ENCODE results near the gene ROBO2. TPM values are rescaled to one million over a fixed set of nuclear protein-coding genes. Genes with fewer than 3 reads are reported as not detected.

ROBO2 gene
- polyA plus RNA-seq, 1 experiment, result 1.6 TPM

DNA sequence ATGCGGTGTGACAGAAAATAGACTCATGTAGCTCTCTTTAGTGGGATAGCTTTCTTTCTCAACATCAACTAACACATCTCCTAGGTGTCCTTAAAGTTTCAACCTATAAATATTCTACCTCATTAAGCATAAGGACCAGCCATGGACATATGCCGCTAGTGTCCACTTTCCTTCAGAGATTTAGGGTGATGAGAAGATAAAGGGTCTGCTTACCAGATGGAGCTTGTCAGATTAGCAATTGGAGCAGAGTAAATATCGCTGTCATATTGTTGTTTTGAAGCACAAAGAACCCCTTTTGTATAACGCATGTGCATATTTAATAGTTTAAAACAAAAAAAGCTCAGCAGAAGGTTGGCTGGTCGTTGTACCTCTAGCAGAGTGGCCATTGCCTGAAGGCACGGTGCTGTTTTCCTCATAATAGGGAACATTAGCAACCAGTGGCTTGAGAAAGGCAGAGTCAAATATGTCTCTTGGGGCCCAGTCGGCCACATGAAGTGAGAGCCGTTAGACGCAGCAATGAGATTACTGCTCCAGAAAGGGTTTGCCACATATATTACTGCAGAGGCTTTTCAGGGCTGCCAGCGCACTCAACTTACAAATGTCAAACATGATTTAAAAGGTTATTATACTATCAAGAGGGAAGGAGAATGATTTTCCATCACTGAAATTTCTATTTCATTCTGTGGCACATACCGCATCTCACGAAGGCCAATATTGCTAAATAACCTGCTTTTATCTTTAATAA, 264.2 kb downstream of the ROBO2 start:
- no peaks in the 10 kb centered on the region for H3K36me3 ChIP-seq (ENCODE audit: control insufficient read depth, insufficient read depth, low read length)
- H3K27me3 ChIP-seq (ENCODE audit: control insufficient read depth, insufficient read depth, low read length), result no peaks in the 10 kb centered on the region
- H3K4me3 ChIP-seq (ENCODE audit: low read depth, low read length), result no peak overlapping the region
- ChIA-PET CTCF (interaction anchor here (0.9 kb wide), 1 partner anchor 22 kb away, joined by 3 read pairs; no protein-coding TSS in a partner anchor), POLR2A (no interaction called here)
- TF ChIP-seq, protein P1, sequence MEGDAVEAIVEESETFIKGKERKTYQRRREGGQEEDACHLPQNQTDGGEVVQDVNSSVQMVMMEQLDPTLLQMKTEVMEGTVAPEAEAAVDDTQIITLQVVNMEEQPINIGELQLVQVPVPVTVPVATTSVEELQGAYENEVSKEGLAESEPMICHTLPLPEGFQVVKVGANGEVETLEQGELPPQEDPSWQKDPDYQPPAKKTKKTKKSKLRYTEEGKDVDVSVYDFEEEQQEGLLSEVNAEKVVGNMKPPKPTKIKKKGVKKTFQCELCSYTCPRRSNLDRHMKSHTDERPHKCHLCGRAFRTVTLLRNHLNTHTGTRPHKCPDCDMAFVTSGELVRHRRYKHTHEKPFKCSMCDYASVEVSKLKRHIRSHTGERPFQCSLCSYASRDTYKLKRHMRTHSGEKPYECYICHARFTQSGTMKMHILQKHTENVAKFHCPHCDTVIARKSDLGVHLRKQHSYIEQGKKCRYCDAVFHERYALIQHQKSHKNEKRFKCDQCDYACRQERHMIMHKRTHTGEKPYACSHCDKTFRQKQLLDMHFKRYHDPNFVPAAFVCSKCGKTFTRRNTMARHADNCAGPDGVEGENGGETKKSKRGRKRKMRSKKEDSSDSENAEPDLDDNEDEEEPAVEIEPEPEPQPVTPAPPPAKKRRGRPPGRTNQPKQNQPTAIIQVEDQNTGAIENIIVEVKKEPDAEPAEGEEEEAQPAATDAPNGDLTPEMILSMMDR (IDR thresholded peaks at IDR 0.05; ENCODE audit: insufficient read depth, low read depth, low read length), result no peak
- DNase-seq (ENCODE audit: low read depth), result no peak

DNA sequence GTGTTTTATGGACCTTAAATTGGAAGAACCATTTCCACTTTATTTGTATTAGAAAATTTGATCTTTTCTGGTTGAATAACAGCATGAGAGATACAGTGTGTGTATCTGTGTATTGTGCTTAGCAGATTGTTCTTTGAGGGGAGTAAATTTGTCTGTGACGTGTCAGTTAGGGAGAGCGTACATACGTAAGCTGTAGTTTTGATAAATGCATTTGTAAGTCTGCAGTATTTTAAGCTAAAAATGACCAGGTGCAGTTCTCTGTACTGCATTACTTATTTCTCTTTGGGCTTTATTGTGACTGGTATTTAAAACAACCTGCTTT, 264.8 kb downstream of the ROBO2 start:
- Histone ChIP-seq H3K27me3 (ENCODE audit: control insufficient read depth, insufficient read depth, low read length) (no peaks in the 10 kb centered on the region), H3K36me3 (ENCODE audit: control insufficient read depth, insufficient read depth, low read length) (no peaks in the 10 kb centered on the region), H3K4me3 (ENCODE audit: low read depth, low read length) (no peak overlapping the region)
- ChIA-PET POLR2A (no interaction called here), CTCF (interaction anchor here (0.9 kb wide), 1 partner anchor 21 kb away, joined by 3 read pairs; no protein-coding TSS in a partner anchor)
- DNase-seq (ENCODE audit: low read depth), result no peak
- TF ChIP-seq, protein P1 (IDR thresholded peaks at IDR 0.05; ENCODE audit: insufficient read depth, low read depth, low read length), result no peak

DNA sequence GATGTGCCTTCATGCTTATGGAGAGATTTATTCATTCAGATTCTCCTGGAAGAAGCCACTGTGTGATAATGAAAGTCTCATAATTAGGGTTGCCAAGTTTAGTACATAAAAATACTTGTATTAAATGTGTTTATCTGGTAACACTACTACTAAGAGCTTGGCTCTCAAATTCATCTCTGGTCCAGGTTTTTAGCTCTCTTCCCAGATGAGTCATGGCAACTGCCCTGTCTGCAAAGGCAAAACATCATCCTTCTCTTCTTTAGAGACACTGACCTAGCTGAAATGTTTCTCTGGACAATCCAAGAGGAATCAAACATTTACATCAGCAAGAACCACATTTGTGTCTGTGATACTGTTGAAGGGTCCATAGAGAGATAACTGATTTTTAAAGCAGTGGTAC, 269.6 kb downstream of the ROBO2 start:
- POLR2A ChIA-PET, result no interaction called here
- TF ChIP-seq, protein P1 (IDR thresholded peaks at IDR 0.05; ENCODE audit: insufficient read depth, low read depth, low read length), result no peak
- DNase-seq (ENCODE audit: low read depth), result no peak

DNA sequence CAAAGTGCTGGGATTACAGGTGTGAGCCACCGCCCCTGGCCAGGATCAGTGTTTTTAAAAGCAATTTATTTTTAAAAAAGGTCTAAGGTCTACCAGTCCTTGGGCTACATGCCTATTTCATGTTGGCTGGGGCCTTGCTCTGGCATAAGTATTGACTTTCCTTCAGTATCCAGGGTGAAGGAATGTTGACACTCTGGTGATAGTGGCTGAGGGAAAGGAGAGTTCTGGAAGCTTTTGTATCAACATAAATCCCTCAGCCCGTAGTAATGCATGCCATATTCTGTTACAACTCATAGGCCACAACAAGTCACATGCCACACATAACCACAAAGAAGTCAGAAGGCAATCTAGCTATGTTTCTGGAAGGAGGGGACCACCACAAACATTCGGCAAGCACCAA, 273.9 kb downstream of the ROBO2 start:
- CTCF ChIA-PET, result no interaction called here
- no peaks in the 10 kb centered on the region for H3K36me3 ChIP-seq (ENCODE audit: control insufficient read depth, insufficient read depth, low read length)
- no peak overlapping the region for H3K4me3 ChIP-seq (ENCODE audit: low read depth, low read length)
- POLR2A ChIA-PET, result no interaction called here
- no peak for DNase-seq (ENCODE audit: low read depth)
- TF ChIP-seq, protein P1 (IDR thresholded peaks at IDR 0.05; ENCODE audit: insufficient read depth, low read depth, low read length), result no peak
- H3K27me3 ChIP-seq (ENCODE audit: control insufficient read depth, insufficient read depth, low read length), result no peaks in the 10 kb centered on the region

More for the DNA sequence above, 269.6 kb downstream of the ROBO2 start:
- CTCF ChIA-PET, result interaction anchor here (0.5 to 1.0 kb wide), 2 partner anchors 11 to 183 kb away, joined by 3 to 4 read pairs; no protein-coding TSS in a partner anchor
- Histone ChIP-seq H3K36me3 (ENCODE audit: control insufficient read depth, insufficient read depth, low read length) (no peaks in the 10 kb centered on the region), H3K27me3 (ENCODE audit: control insufficient read depth, insufficient read depth, low read length) (no peaks in the 10 kb centered on the region), H3K4me3 (ENCODE audit: low read depth, low read length) (no peak overlapping the region)

DNA sequence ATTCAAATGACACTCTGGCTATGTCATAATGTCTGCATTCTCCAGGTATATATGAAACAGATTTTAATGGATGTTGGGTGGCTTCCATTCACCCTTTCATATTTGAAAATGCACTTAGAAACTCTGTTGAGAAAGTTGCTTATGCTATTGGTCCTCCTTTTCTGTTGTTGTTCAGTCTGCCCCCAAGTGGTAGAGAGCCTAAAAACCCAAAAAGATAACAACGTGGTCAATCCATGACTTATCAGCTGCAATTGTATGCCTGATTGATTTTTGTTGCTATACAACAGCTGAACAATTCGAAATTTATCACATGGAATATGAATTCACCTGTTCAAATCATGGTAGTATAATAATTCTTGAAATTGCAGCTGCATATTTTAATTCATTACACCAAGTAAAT, 279.8 kb downstream of the ROBO2 start:
- ChIA-PET CTCF (interaction anchor here (0.7 to 2.0 kb wide), 5 partner anchors 9 to 53 kb away, joined by 3 to 8 read pairs (median 4); no protein-coding TSS in a partner anchor), POLR2A (no interaction called here)
- TF ChIP-seq, protein P1 (IDR thresholded peaks at IDR 0.05; ENCODE audit: insufficient read depth, low read depth, low read length), result peak; percentile 31; the same call in 1 of the 2 replicates
- DNase-seq (ENCODE audit: low read depth), result no peak
- Histone ChIP-seq H3K27me3 (ENCODE audit: control insufficient read depth, insufficient read depth, low read length) (no peaks in the 10 kb centered on the region), H3K4me3 (ENCODE audit: low read depth, low read length) (no peak overlapping the region), H3K36me3 (ENCODE audit: control insufficient read depth, insufficient read depth, low read length) (no peaks in the 10 kb centered on the region)

Data from BJ (cell line).